Body of pancreas (tissue), 4 donors: ENCODE results near the gene CTXN1.

Experiments
- CTCF ChIP-seq, 7 experiments: fragments of 450-650 bp in 4 of 7; fragments of 200-600 bp in 3 of 7; sonication (generic) in 3 of 7; IDR thresholded peaks; one replicate each; pipeline ENCODE4 v1.5.1; 2016 to 2019; ENCODE audit warnings: antibody characterized with exemption in 7 of 7
- POLR2A ChIP-seq, 3 donors: fragments of 450-650 bp; IDR thresholded peaks; one replicate each; pipeline ENCODE4 v1.6.1; 2016; ENCODE audit warnings: antibody characterized with exemption in 3 of 3, mild to moderate bottlenecking in 2 of 3

DNA sequence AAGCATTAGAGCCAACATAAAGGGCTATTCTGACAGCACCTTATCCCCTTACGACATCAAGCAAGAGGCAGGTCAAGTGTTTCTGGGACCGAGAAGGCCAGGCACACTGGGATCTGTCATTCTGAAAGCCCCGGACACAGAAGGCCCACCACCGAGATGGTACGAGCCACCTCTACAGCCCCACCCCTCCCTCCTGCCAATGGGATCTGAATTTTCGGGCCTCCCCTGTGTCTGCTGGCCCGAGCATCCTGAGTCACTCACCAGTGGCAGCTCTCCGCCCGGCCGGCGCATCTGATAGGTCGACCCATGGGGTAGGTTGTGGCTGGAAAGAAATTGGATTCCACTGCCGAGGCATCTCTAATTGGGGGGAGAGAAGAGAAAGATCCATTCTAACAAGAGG, 14.9 kb upstream of the CTXN1 start:
- TF ChIP-seq CTCF (IDR thresholded peaks at IDR 0.05) (no peak), POLR2A (IDR thresholded peaks at IDR 0.05) (no peak)
